GM12801 (cell line): ENCODE results near the gene FGD5.

Experiments
- TF ChIP-seq, protein P1 (sequence below): IDR thresholded peaks from one replicate; pipeline ENCODE4 v1.5.1; 2011; ENCODE audit warnings: control low read depth; ENCODE audit not compliant: insufficient read length; ENCODE audit errors: extremely low read depth

Gene FGD5

DNA sequence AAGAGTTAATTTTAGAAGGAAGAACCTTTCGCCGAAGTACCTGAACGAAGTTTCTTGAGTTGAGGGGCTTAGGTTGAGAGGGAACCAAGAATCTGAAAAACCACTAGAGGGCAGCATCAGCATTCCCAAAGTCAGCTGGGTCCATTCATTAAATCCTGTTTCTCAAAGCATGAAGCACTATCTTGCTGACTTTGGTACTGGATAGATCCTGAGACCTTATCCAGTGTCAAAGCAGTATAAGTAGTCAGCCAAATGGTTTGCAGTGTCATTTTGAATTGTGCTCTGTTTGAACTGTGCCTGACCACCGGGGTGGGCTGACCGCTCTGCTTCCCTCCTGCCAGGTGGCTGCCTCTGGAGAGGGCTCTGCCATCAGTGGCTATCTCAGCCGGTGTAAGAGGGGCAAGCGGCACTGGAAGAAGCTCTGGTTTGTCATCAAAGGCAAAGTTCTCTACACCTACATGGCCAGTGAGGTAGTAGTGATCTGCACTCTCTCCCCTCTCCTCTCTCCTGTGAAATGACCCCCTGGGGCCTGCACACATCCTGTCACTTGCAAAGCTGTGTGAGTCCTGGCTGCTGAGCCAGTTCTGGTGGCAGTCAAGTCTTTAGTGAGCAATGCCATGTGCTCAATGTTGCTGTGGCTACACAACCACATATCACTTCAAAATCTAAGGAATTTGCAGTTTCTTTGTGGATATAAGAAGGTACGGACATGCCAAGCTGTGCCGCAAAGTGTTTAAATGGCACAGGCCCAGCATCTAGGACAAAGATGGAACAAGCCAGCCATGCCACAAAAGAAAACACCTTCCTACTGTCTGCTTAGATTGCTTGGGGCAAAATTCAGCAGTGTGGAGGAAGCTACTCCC, 107.2 kb downstream of the FGD5 start:
- TF ChIP-seq, protein P1, sequence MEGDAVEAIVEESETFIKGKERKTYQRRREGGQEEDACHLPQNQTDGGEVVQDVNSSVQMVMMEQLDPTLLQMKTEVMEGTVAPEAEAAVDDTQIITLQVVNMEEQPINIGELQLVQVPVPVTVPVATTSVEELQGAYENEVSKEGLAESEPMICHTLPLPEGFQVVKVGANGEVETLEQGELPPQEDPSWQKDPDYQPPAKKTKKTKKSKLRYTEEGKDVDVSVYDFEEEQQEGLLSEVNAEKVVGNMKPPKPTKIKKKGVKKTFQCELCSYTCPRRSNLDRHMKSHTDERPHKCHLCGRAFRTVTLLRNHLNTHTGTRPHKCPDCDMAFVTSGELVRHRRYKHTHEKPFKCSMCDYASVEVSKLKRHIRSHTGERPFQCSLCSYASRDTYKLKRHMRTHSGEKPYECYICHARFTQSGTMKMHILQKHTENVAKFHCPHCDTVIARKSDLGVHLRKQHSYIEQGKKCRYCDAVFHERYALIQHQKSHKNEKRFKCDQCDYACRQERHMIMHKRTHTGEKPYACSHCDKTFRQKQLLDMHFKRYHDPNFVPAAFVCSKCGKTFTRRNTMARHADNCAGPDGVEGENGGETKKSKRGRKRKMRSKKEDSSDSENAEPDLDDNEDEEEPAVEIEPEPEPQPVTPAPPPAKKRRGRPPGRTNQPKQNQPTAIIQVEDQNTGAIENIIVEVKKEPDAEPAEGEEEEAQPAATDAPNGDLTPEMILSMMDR, result no peak

DNA sequence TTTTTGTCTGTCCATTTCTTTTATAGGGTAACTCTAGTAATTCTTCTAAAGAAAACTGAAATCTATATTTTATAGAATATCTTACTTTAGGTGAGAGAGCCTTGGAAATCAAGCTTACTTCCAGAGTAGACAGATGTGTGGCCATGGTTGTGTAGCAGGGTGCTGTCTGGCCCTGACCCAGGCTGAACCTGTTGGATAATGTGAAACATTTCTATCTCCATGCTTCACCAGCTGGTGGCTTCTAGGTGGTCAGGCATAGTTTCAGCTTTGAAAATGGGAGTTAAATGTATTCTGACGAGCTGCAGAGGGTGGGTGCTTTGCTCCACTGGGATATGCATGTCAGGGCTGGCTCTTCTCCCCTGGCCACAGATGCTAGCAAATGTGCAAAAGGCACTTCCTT, 107.8 kb downstream of the FGD5 start:
- TF ChIP-seq, protein P1, result no peak

DNA sequence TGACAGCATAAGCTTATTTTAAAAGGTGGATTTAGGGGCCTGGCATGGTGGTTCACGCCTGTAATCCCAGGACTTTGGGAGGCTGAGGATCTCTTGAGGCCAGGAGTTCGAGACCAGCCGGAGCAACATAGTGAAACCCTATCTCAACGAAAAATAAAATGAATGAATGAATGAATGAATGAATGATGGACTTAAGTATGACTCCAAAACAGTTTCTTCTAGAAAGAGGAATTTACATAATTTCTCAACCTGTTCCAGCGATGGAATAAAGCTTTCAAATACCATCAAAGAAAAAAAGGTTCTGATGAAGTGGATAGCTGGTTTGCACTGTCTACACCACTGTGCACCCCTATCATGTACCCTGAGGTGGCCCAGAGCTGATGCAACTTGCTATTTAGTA, 108.5 kb downstream of the FGD5 start:
- TF ChIP-seq, protein P1, result no peak

DNA sequence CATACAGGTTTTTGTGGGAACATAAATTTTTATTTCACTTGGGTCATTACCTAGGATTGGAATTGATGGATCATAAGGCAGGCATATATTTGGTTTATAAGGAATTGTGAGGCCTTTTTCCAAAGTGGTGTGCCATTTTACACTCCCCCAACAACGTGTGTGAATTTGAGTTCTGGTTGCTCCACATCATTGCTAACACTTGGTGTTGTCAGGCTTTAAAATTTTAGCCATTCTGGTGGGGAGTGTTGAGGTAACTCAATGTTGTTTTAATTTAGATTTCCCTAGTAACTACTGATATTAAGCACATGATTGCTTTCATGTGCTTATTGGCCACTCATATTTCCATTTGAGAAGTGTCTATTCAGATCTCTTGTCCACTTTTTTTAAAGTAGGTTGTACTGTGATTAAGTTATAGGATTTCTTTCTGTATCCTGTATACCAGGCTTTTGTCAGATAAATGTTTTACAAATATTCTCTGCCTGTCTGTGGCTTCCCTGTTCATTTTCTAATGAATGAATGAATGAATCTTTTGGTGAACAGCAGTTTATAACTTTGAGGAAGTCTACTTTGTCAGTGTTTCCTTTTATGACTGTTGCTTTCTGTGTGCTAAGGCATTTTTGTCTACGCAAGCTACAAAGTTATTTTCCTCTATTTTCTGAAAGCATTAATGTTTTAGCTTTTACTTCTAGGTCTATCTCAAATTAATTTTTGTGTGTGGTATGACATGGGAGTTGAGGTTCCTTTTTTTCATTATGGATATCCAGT, 110.7 kb downstream of the FGD5 start:
- TF ChIP-seq, protein P1, result no peak

DNA sequence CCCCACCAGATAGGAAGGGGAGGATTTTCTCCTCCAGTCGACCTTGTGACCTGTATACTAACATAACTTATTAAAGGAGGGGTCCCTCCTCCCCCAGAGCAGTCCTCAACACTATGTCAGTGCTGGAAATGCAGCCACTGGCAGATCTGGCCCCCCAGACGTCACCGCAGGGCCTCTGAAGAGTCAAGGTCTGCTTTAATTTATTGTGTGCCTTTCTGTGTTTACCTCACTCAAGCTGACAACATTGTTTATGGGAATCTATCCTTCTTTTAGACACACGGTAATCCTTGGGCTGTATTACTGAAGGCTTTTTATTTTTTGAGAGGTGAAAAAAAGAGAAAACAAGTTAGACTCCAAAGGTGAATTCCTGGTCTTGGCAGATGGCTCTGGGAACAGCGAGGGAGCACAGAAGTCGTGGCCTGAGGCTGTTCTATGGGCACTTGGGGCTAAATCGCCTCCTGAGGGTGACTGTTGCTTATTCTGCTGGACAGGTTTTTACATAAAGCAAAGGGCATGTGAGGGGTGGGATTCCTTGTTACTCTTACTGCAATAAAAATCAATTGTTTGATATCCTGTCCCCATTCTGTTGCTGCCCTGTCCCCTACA, 115.2 kb downstream of the FGD5 start:
- TF ChIP-seq, protein P1, result no peak

DNA sequence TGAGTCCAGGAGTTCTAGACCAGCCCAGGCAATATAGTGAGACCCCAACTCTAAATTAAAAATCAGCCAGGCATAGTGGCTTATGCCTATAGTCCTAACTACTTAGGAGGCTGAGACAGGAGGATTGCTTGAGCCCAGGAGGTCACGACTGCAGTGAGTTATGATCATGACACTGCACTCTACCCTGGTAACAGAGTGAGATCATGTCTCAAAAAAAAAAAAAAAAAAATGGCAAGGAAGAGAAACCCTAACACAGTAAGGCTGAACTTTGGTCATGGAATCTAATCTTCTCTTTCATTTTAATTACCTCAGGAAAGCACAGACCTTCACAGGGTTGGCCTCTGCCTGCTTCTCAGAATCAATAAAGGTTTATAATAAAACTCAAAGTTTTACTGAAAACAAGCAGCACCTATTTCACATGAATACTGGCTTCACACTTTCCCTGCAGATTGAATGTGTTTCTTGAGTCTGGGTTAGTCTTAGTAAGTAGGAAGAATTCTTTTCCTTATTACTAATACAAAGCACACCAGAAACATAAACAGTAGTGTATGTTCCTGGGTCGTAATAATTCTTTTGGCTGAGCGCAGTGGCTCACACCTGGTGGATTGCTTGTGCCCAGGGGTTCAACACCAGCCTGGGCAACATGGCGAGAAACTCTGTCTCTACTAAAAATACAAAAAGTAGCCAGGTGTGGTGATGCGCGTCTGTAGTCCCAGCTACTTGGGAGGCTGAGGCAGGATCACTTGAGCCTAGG, 117.0 kb downstream of the FGD5 start:
- TF ChIP-seq, protein P1, result no peak
